Measurements from ENCODE around the gene VPS52. TPM values are rescaled to one million over a fixed set of nuclear protein-coding genes. Genes with fewer than 3 reads are reported as not detected.

VPS52 gene, protein sequence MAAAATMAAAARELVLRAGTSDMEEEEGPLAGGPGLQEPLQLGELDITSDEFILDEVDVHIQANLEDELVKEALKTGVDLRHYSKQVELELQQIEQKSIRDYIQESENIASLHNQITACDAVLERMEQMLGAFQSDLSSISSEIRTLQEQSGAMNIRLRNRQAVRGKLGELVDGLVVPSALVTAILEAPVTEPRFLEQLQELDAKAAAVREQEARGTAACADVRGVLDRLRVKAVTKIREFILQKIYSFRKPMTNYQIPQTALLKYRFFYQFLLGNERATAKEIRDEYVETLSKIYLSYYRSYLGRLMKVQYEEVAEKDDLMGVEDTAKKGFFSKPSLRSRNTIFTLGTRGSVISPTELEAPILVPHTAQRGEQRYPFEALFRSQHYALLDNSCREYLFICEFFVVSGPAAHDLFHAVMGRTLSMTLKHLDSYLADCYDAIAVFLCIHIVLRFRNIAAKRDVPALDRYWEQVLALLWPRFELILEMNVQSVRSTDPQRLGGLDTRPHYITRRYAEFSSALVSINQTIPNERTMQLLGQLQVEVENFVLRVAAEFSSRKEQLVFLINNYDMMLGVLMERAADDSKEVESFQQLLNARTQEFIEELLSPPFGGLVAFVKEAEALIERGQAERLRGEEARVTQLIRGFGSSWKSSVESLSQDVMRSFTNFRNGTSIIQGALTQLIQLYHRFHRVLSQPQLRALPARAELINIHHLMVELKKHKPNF
- 30.5 and 41.0 TPM in 2 replicates for total RNA-seq (ENCODE audit: low replicate concordance)

DNA sequence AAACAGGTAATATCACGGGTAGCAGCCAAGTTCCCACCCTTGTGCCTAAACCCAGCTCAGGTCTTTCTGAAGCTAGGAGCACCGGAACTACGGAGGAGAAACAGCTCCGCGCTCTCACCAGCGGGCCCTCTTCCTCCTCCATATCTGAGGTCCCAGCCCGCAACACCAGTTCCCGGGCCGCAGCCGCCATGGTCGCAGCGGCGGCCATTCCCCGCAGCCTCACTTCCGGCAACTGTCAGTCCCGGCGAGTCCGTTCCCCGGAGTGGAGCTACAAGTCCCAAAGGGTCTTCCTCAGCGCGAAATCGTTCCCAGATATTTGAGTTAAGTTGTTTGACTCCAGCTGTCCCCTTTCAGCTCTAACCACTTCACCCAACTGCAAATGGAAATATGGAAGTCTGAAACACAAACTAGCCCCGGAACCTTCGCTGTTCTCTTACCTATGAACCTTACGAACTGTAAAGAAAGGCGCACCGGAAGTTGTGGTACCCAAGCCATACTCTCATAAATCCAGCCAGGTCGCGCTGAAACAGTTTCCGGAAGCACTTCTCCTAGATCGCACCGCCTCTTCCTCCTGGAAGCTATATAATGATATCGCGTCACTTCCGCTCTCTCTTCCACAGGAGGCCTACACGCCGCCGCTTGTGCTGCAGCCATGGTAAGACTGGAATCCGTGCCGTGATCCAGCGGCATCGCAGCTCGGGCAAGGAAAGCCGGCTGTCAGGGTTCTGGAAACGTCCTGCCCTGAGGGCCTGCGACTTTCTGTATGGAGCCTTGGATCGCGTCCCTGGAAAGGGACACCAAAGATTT, at the start of gene VPS52, which contains the start of gene RPS18:
Gene VPS52 (minus strand): TSS at position 409 of the 807 bp plus-strand sequence. CDS start 201 bp downstream, at position 208.
Gene RPS18 (plus strand): TSS at position 608 of the 807 bp plus-strand sequence. CDS start 45 bp downstream, at position 653.

DNA sequence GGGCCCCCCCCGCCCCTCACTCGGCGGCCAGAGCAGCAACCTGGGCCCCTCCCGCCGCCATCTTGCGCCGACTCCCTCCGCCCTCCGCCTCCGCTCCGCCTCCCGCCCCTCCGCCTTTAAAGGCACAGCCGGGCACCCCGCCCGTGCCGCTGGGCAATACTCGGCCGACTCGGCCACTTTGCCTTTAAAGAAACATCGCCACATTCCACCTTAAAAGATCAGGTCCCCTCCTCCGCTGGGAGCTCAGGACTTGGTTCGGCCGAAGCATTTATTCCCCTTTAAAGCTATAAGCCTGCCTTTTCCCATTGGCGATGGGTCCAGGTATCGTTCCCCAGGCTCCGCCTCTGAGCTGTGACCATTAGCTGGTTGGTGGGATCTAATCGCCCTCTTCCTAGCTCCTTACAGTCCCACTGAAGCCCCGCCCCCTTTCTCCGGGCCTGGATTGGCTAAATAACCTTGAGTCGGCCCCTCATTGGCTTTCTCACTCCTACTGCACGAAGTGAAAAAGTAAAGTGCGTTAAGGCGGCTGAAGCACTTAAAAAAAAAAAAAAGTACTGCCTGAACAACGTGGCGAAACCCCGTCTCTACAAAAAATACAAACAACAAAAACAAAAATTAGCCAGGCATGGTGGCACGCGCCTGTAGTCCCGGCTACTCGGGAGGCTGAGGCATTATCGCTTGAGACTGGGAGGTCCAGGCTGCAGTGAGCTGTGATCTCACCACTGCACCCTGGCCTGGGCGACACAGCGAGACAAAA, 46.2 kb upstream of the VPS52 start, which contains the start of gene ZBTB22:
Gene ZBTB22 (minus strand): TSS at position 76 of the 757 bp plus-strand sequence. CDS start 828 bp downstream, outside the sequence.

DNA sequence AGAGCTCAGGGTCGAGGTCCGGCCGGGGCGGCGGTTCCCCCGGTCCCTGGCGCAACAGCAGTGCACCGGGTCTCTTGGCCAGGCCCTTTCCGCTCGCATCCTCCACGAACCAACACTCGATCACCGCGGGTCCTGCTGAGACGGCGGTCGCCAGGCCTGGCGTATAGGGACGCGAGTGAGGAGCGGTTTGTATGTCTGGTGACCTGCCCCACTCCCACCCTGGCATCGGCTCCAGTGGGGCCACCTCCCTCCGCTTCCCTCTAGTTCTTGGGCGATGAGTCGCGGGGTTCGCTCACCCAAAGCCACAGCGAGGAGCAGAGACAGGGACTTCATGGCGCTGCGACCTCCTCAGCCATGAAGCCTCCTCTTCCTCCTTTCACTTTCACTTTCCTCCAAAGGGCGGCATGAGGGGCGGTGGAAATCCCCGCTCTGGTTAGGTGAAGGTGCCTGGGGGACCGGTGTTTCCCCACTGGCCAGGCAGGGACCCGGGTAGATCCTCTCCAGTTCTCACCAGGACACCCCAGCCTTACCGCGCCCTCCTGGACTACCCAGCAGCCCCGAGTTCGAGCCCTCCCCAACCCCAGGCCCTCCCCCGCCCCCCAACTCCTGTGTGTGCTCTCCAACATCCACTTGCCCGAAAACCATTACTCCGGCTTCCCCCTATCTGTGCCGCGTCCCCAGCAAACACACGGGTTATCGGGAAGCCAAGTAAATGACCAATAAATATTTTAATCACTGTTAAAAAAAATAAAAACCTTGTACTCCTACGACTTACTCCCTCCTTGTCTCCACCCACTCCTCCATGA, 42.2 kb upstream of the VPS52 start, which contains the start of gene TAPBP:
Gene TAPBP (minus strand): TSS at position 370 of the 806 bp plus-strand sequence. CDS start 37 bp downstream, at position 333.

DNA sequence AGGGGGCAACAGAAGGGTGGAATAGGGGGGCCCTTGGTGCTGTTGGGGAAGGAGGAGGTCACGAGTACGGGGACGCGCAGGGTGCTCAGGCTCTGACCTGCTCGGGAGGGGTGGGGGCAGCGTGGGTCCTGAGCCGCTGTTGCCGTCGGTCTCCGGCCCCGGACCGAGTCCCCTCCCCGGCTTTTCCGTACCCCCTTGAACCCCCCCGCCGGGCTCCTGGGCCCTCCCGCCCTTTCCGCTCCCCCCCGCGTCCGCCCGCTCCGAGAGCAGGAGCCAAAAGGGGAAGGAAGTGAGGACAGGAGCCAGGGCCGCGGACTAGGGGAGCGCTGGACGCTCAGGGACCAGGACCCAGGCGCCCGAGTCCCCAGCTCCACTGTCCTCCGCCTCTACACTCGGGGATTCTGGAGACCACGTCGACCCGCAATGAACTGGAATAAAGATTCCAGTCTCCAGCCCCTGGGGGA, 27.1 kb upstream of the VPS52 start, which contains the start of gene RGL2:
Gene RGL2 (minus strand): TSS at position 170 of the 464 bp plus-strand sequence. CDS start 332 bp downstream, outside the sequence.

DNA sequence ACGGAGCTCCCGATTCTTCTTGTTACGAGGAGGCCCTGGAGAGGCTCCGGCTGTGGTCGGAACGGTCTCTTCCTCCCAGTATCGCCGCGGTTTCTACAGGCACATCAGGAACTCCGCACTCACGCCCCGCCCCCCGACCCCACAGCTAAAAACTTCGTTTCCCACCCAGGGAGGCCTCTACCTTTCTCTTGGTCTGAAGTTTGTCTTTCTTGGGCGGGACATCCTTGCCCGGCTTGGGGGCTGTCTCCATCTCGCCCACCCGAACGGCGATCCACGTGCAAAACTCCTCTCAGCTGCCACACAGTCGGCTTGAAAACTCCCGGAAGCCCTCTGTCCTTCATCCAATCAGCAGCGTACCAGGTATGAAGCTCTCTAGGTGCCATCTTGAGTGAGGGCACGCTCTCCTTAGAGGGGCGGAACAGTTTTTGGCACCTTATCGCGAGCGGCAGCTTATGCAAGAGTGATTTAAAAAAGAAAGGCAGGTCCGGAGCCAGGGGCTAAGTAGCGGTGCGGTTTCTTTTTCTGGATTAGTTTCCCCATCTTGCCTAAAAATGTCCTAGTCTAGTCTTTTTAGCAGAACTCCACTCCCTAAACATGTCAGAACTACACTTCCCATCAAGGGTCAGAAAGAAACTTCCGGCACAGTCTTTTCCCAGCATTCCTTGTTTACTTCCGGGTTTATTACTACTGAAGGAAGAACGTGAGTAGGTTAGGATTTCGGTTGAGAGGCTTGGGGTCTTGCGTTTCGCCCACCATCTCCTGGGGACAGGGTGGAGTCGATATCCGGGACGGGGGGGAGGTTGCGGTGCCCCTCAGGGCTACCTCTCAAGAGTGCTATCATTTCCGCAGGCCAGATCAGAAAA, 17.5 kb upstream of the VPS52 start, which contains the start of the genes PFDN6 and WDR46:
Gene PFDN6 (plus strand): TSS at position 681 of the 863 bp plus-strand sequence. CDS start 256 bp downstream, outside the sequence.
Gene WDR46 (minus strand): TSS at position 319 of the 863 bp plus-strand sequence. CDS start 69 bp downstream, at position 250.

DNA sequence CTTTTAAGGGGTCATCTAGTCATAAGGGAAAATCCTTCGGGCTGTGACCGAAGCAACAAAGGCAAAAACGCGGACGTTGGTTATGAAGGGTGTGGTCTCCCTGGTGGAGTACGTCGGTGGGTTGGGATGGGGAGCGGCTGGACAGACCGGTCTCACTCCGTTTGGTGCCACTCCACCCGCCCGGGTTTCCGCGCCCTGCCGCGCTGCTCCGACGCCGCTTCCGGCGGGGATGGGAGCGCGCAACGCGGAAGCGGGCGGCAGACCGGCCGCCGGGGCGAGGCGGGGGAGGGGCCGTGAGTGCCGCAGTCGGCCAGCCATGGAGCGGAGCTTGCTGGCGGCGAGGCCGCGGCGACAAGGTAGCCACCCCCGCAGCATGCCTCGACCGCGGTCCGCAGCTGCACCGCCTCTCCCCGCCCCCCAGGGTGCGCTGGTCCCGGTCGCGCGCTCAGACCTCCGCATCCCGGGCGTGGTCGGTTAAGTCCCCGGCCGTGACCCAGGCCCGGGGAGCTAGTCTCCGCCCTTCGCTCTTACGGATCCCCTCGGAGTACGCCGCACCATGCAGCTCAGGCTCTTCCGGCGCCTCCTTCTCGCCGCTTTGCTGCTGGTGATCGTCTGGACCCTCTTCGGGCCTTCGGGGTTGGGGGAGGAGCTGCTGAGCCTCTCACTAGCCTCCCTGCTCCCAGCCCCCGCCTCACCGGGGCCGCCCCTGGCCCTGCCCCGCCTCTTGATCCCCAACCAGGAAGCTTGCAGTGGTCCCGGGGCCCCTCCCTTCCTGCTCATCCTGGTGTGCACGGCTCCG, 5.4 kb upstream of the VPS52 start, which contains the start of gene B3GALT4:
Gene B3GALT4 (plus strand): TSS at position 260 of the 799 bp plus-strand sequence. CDS start 297 bp downstream, at position 557.

DNA sequence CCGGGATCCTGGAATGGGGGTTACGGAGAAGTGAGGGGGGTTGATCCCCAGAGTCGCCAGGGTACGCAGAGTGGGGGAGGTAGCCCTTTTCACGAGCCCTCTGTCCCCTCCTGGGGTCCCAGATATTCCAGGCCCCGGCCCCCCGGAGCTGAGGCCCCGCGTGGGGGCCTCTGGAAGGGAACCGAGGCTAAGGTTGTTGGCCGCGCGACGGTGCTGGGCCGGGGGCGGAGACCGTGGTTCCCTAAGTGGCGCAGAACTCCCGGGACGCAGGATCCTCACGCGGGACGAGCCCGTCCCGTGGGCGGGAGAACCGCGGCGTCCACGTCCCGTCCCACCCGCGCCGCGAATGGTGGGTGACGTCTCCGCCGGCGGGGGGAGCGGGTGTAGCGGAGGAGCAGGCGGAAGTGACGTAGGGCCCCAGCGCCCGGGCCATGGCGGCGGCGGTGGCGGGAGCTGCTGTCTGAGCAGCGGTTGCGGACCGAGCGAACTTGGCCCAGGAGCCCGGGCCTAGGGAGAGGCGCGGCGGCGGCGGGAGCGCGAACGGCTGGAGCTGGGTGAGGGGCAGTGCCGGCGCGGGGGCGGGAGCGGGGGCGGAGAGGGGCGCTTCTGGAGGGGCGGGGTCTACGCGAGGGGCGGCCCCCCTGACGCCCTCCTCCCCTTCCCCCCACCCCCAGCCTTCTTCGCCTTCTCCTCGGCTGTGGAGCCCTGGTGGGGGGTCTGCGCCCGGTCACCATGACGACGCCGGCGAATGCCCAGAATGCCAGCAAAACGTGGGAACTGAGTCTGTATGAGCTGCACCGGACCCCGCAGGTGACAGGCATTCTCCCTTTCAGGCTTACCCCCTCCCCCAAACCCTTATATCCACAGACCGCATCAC, 63.3 kb downstream of the VPS52 start, which contains the start of gene RING1:
Gene RING1 (plus strand): TSS at position 410 of the 877 bp plus-strand sequence. CDS start 323 bp downstream, at position 733.

DNA sequence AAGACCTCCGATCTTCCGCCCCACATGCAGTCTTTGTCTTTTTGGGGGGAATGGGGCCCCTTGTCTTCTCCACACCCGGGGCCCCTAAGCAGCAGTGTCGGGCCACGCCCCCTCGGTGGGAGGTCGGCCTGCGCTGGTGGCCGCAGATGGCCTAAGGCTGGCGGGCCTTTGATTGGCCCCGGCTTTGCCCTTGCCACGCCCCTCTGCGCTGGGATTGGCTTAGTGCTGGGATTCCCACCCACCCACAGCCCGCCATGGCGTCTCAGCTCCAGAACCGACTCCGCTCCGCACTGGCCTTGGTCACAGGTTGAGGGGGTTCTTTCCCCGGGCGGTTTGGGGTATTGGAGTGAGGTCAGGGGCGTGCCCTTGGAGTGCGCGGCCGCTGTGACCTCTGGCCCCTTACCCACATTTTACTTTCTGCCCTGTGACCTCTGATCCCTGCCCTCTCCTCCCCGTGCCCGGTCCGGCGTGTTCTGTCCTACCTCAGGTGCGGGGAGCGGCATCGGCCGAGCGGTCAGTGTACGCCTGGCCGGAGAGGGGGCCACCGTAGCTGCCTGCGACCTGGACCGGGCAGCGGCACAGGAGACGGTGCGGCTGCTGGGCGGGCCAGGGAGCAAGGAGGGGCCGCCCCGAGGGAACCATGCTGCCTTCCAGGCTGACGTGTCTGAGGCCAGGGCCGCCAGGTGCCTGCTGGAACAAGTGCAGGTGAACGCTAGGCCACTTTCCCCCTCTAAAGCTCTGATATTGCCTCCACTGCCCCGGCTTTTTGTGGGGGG, 67.1 kb downstream of the VPS52 start, which contains the start of gene HSD17B8:
Gene HSD17B8 (plus strand): TSS at position 241 of the 776 bp plus-strand sequence. CDS start 14 bp downstream, at position 255.

Other genes starting within 250 kb of the VPS52 start
- 9.7 TPM in 1 of 2 replicates, not detected in the other for gene HLA-DPA1, start 198.2 kb downstream of the VPS52 start, total RNA-seq (ENCODE audit: low replicate concordance)
- gene HLA-DPB1, start 195.9 kb downstream of the VPS52 start, total RNA-seq (ENCODE audit: low replicate concordance): 1.4 and 17.0 TPM in 2 replicates
- 0.08 and 0.12 TPM in 2 replicates for gene COL11A2, start 79.4 kb downstream of the VPS52 start, total RNA-seq (ENCODE audit: low replicate concordance)
- 22.0 and 28.2 TPM in 2 replicates for gene RXRB, start 71.2 kb downstream of the VPS52 start, total RNA-seq (ENCODE audit: low replicate concordance)
- 105 and 195 TPM in 2 replicates for gene SLC39A7, start 71.0 kb downstream of the VPS52 start, total RNA-seq (ENCODE audit: low replicate concordance)
- 6.0 and 7.4 TPM in 2 replicates for gene HSD17B8, start 67.2 kb downstream of the VPS52 start, total RNA-seq (ENCODE audit: low replicate concordance)
- 33.6 and 35.0 TPM in 2 replicates for gene RING1, start 63.4 kb downstream of the VPS52 start, total RNA-seq (ENCODE audit: low replicate concordance)
- gene RPS18, start 199 bp upstream of the VPS52 start, total RNA-seq (ENCODE audit: low replicate concordance): 6,473 and 12,642 TPM in 2 replicates
- gene B3GALT4, start 5.2 kb upstream of the VPS52 start, total RNA-seq (ENCODE audit: low replicate concordance): 2.6 and 5.0 TPM in 2 replicates
- gene WDR46, start 17.4 kb upstream of the VPS52 start, total RNA-seq (ENCODE audit: low replicate concordance): 112 and 115 TPM in 2 replicates
- gene PFDN6, start 17.7 kb upstream of the VPS52 start, total RNA-seq (ENCODE audit: low replicate concordance): 30.9 and 45.7 TPM in 2 replicates
- 12.6 and 21.9 TPM in 2 replicates for gene RGL2, start 27.1 kb upstream of the VPS52 start, total RNA-seq (ENCODE audit: low replicate concordance)
- 24.9 and 45.6 TPM in 2 replicates for gene TAPBP, start 42.2 kb upstream of the VPS52 start, total RNA-seq (ENCODE audit: low replicate concordance)
- 18.6 and 24.5 TPM in 2 replicates for gene ZBTB22, start 45.9 kb upstream of the VPS52 start, total RNA-seq (ENCODE audit: low replicate concordance)
- gene DAXX, start 51.1 kb upstream of the VPS52 start, total RNA-seq (ENCODE audit: low replicate concordance): 31.6 and 58.4 TPM in 2 replicates
- gene KIFC1, start 119.9 kb upstream of the VPS52 start, total RNA-seq (ENCODE audit: low replicate concordance): 0.35 and 6.0 TPM in 2 replicates
- 12.4 and 17.4 TPM in 2 replicates for gene PHF1, start 139.1 kb upstream of the VPS52 start, total RNA-seq (ENCODE audit: low replicate concordance)
- gene CUTA, start 146.2 kb upstream of the VPS52 start, total RNA-seq (ENCODE audit: low replicate concordance): 95.1 and 135 TPM in 2 replicates
- gene SYNGAP1, start 148.2 kb upstream of the VPS52 start, total RNA-seq (ENCODE audit: low replicate concordance): 1.7 and 3.2 TPM in 2 replicates
- 3.5 and 5.8 TPM in 2 replicates for gene ZBTB9, start 182.7 kb upstream of the VPS52 start, total RNA-seq (ENCODE audit: low replicate concordance)